Epithelial cell of proximal tubule (primary cell): ENCODE data around the gene SPECC1. TPM values are rescaled to one million over a fixed set of nuclear protein-coding genes. Genes with fewer than 3 reads are reported as not detected.

ENCODE experiments used
- DNase-seq: peaks from one replicate; pipeline ENCODE4 v3.0.0-alpha.2; 2011; ENCODE audit warnings: low read depth
- H3K4me3 ChIP-seq: 2 replicates; pipeline ENCODE4 v1.5.1; 2011; ENCODE audit warnings: low read depth, mild to moderate bottlenecking, low read length
- CTCF ChIP-seq: conservative IDR thresholded peaks from 2 replicates; pipeline ENCODE4 v1.5.1; 2012; ENCODE audit warnings: low read depth, mild to moderate bottlenecking, low read length
- total RNA-seq: library from RNA; depleted of rRNA; stranded (reverse); fragments of >200 nt; gene quantifications from 2 replicates; pipeline ENCODE4 v1.2.3, GENCODE V29; 2015

SPECC1 gene
- total RNA-seq, 1 donor from 2014 or later: 39.3 TPM

- no peak for DNase-seq
- H3K4me3 ChIP-seq: no peak overlapping the region
- no peak for TF ChIP-seq CTCF
Observed at GRCh38 chr17:20114466-20114865, 105.3 kb downstream of the SPECC1 start.

GRCh38 chr17:20116683-20117309 is 107.6 kb downstream of the SPECC1 start:
- no peak overlapping the region for H3K4me3 ChIP-seq
- no peak for DNase-seq
- peak; percentile 87 for TF ChIP-seq CTCF

GRCh38 chr17:20118280-20118679 is 109.1 kb downstream of the SPECC1 start:
- DNase-seq: no peak
- no peak for TF ChIP-seq CTCF
- H3K4me3 ChIP-seq: no peak overlapping the region

DNA sequence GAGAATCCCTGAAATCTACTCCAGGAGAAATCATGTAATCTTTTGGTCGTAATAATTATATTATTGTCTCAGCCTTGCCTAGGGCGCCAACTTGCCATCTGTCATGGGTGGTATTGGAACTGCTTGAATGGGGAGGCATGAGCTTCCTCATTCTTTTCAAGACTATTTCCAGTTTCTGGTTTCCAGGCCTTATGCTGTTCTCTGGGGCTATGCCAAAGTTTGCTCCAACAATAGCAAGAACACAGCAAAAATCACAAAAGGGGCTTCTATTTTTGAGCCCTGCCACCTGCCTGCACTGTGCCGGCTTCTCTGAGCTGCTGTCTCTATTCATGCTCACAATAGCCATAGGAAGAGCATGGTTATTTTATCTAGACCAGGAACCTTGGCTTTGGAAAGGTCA is 111.7 kb downstream of the SPECC1 start:
- no peak for TF ChIP-seq CTCF
- DNase-seq: no peak
- H3K4me3 ChIP-seq: no peak overlapping the region

DNA sequence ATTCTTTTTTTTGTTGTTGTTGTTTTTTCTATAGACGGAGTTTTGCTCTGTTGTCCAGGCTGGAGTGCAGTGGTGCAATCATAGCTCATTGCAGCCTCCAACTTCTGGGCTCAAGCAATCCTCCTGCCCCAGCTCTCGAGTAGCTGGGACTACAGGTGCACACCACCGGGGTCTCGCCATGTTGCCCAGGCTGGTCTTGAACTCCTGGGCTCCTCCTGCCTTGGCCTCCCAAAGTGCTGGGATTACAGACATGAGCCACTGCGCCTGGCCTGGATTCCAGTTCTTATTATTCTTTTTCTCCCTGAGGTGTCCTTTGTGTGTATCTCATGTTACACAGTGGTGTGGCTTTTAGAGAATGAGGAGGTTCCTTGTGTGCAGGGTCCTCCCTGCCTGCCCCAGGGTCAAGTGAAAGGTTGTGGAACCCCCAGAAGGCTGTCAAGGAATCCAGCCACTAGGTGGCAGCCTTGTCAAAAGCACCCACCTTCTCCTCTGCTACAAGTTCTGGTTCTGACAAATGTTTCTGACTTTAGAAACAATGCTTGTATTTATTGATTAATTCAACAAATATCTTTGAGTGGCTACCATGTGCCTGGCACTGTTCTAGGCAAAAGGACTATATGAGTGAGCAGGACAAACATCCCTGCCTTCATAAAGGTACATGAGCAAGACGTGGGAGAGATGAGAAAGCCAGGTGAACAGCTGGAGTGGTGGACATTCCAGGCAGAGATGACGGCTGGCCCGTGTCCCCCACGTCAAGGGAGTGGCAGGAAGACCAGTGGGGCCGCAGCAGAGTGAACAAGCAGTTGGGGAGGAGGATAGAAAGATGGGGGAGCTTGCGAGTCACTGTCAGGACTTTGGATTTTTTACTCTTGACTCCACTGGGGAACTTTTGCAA is 112.4 kb downstream of the SPECC1 start:
- TF ChIP-seq CTCF: peak; percentile 97
- DNase-seq: no peak
- no peak overlapping the region for H3K4me3 ChIP-seq

GRCh38 chr17:20122254-20122879 is 113.2 kb downstream of the SPECC1 start:
- no peak overlapping the region for H3K4me3 ChIP-seq
- TF ChIP-seq CTCF: no peak
- DNase-seq: no peak
